NT2/D1 (cell line): ENCODE data around the gene SLIT3.

Experiments used
- DNase-seq: peaks from one replicate; pipeline ENCODE4 v3.0.0-alpha.2; 2011; ENCODE audit warnings: low read depth, low spot score
- H3K27me3 ChIP-seq: 2 replicates; pipeline ENCODE4 v1.6.0; 2011; ENCODE audit warnings: mild to moderate bottlenecking; ENCODE audit not compliant: insufficient read length, insufficient read depth
- H3K36me3 ChIP-seq: 2 replicates; pipeline ENCODE4 v1.6.1; 2011; ENCODE audit warnings: mild to moderate bottlenecking, low read length, mixed read lengths; ENCODE audit not compliant: insufficient read depth, insufficient read length
- H3K4me1 ChIP-seq: 2 replicates; pipeline ENCODE4 v1.5.1; 2011; ENCODE audit not compliant: insufficient read depth, insufficient read length
- H3K4me3 ChIP-seq: 2 replicates; pipeline ENCODE4 v1.5.1; 2011; ENCODE audit warnings: low read depth; ENCODE audit not compliant: insufficient read length
- H3K9ac ChIP-seq: 2 replicates; pipeline ENCODE4 v1.6.0; 2011; ENCODE audit warnings: low read depth; ENCODE audit not compliant: insufficient read length
- H3K9me3 ChIP-seq: 2 replicates; pipeline ENCODE4 v1.5.1; 2011; ENCODE audit warnings: mild to moderate bottlenecking, low read length; ENCODE audit not compliant: insufficient read depth
- SUZ12 ChIP-seq: IDR thresholded peaks from 2 replicates; pipeline ENCODE4 v1.6.1; 2011; ENCODE audit not compliant: insufficient read length, insufficient read depth; ENCODE audit errors: extremely low read depth
- YY1 ChIP-seq: IDR thresholded peaks from 2 replicates; pipeline ENCODE4 v1.6.1; 2011; ENCODE audit not compliant: insufficient read length, insufficient read depth
- ZNF274 ChIP-seq: IDR thresholded peaks from 2 replicates; pipeline ENCODE4 v1.6.1; 2011; ENCODE audit warnings: mild to moderate bottlenecking, low read depth, low read length

The SLIT3 gene

DNA sequence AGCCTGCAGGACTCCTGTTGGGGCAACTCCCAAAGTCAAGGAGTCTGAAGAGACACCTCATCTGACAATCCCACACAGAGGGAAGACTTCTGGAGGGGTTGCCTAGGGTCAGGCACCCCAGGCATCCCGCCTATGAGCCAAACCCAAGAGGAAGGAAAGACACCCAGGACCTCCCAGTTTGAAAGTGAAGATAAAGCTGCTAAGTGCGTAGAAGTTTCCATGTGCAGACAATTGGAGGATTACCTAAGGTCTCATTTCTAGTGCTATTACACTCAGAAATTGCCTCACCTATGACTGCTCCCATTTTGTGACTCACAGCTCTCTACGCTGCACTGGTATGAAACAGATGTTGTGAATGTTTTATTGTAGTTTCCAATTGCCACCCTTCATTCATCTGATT, 322.9 kb downstream of the SLIT3 start:
- no peak for TF ChIP-seq SUZ12
- TF ChIP-seq YY1 = no peak
- no peak for TF ChIP-seq ZNF274
- Histone ChIP-seq H3K9ac (no peak overlapping the region), H3K4me1 (no peaks in the 10 kb centered on the region), H3K27me3 (no peaks in the 10 kb centered on the region), H3K9me3 (no peaks in the 10 kb centered on the region), H3K4me3 (no peak overlapping the region), H3K36me3 (no peaks in the 10 kb centered on the region)
- no peak for DNase-seq

DNA sequence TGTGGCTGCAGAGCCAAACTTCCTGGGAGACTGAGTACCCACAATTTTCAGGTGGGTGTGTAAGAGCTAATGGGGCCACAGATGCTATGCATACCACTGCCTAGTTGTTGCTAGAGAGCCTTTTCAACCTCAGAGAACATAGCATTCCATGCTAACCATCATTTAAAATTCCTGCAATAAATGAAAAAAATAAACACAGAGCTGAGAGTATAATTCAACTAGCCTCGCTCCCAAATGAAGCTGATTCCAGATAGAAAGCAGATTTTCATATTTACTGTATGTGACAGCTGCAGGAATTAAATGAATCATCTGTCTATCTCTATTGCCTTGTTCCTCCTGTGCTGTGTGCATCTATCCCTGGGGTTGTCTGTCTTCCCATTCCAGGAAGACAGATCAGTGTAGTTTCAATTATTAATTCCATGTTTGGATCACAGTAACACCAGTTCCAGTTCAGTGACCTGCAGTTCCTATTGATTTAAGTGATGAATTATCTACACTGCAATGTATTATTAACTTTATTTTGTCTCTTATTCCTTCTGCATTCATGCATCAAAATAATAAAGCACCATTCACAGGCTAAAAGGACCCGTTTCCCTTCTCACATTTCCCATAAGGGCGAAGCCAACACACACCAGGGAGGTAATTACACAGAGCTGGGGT, 324.5 kb downstream of the SLIT3 start:
- TF ChIP-seq YY1 = no peak
- no peak for TF ChIP-seq ZNF274
- TF ChIP-seq SUZ12 = no peak
- DNase-seq = no peak
- Histone ChIP-seq H3K9me3 (no peaks in the 10 kb centered on the region), H3K27me3 (no peaks in the 10 kb centered on the region), H3K4me3 (no peak overlapping the region), H3K36me3 (no peaks in the 10 kb centered on the region), H3K4me1 (no peaks in the 10 kb centered on the region), H3K9ac (no peak overlapping the region)

DNA sequence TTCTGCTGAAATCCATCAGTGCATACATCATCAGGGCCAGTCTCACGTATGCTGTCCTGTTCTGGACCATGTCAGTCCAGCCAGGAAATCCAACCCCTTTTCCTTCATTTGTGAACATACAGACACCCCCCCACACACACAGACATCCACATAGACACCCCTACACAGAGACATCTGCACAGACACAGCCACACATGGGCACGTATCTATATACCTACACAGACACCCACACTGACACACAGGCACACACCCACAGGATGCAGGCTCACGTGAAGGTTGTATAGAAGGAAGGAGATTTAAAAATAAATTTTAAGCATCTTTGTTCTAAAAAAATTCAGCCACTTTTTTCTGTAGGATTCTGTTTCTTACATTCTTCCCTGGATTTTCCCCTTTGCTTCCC, 325.6 kb downstream of the SLIT3 start:
- Histone ChIP-seq H3K4me3 (no peak overlapping the region), H3K4me1 (no peaks in the 10 kb centered on the region), H3K9ac (no peak overlapping the region), H3K27me3 (no peaks in the 10 kb centered on the region), H3K9me3 (no peaks in the 10 kb centered on the region), H3K36me3 (no peaks in the 10 kb centered on the region)
- no peak for DNase-seq
- TF ChIP-seq SUZ12 (no peak), YY1 (no peak), ZNF274 (no peak)

DNA sequence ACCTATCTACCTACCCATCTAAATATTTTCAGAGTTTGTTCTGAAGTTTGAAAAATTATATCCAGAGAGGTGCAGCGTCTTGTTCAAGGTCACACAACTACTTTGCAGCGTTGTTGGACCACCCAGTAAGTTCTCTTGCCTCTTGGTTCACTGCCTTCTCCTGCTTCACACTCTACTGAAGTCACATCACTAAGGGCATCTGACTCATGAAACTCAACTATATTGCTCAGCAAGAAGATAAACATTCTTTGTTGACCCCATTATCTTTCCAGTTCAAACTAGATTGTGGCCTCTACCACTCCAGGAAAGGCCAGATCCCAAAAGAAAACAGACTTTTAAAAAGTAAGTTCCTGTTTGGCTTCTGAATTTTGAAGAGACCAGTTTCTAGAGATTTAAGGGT, 326.9 kb downstream of the SLIT3 start:
- H3K27me3 ChIP-seq = no peaks in the 10 kb centered on the region
- H3K9ac ChIP-seq = no peak overlapping the region
- H3K4me1 ChIP-seq = no peaks in the 10 kb centered on the region
- H3K4me3 ChIP-seq = no peak overlapping the region
- DNase-seq = no peak
- H3K36me3 ChIP-seq = no peaks in the 10 kb centered on the region
- TF ChIP-seq ZNF274 (no peak), YY1 (no peak), SUZ12 (no peak)
- H3K9me3 ChIP-seq = no peaks in the 10 kb centered on the region

DNA sequence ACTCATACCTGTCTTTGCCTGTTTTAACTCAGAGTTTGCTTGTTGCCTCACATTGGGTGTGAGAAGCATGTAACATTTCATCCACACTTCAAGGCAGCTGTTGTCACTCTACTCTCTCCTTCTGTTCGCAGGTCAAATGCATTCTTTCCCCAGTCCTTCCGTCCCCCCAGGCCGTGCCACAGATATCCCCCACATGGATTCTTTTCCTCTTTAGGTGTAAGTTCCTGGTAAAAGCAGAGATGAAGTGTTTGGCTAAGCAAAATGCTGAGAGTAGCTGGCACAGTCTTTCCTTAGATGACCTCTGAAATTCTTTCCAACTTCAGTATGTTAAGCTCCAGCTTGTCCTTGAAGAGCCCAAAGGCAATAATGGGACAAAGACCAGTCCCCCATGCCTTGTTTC, 328.2 kb downstream of the SLIT3 start:
- no peak overlapping the region for H3K4me3 ChIP-seq
- no peak for DNase-seq
- TF ChIP-seq ZNF274 = no peak
- TF ChIP-seq YY1 = no peak
- no peak for TF ChIP-seq SUZ12
- H3K27me3 ChIP-seq = no peaks in the 10 kb centered on the region
- H3K9ac ChIP-seq = no peak overlapping the region
- no peaks in the 10 kb centered on the region for H3K9me3 ChIP-seq
- H3K4me1 ChIP-seq = no peaks in the 10 kb centered on the region
- H3K36me3 ChIP-seq = no peaks in the 10 kb centered on the region

DNA sequence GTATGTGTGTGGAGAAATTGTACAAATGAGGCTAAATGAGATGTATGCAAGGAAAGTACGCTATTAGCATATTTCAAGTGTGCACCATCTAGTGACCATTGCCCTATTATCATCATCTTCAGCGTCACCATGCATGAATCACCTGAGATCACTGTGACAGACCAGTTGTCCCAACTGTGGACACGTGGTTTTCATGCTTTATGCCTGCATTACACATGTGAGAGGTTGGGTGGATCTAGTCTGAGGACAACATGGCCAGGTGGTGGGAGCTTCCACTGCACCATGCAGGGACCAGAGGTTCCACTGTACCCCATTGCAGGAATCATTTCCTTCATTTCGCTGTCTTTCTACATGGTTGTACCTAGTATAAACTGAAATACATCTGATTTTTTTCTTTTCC, 329.8 kb downstream of the SLIT3 start:
- no peak for DNase-seq
- Histone ChIP-seq H3K36me3 (no peaks in the 10 kb centered on the region), H3K9ac (no peak overlapping the region), H3K9me3 (no peaks in the 10 kb centered on the region), H3K4me3 (no peak overlapping the region), H3K27me3 (no peaks in the 10 kb centered on the region), H3K4me1 (no peaks in the 10 kb centered on the region)
- TF ChIP-seq YY1 = no peak

DNA sequence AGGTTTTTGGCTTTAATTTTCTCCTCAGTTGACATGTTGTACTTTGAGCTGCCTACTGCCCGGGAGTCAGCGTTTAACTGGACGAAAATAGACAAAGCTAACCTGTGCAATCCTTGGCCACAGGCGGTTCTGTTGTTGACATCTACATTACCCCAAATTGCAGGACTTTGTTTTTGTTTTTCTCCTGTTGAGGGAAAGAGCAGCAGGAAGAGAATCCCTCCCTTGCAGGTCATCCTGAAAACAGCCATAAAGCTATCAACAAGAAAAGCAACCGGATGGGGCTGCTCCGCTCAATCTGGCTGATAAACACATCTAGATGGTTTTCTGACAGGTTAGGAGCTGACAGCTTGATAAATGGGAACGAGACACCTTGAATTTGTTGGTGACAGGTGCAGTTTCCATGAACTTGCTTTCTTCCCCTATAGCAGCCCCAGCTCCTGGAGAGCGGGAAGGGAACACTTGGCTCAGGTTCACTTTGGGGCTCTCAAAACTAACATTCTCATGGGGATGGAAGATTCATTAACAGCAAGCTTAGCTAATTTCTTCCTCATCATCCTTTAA, 331.5 kb downstream of the SLIT3 start:
- Histone ChIP-seq H3K4me1 (no peaks in the 10 kb centered on the region), H3K4me3 (no peak overlapping the region), H3K9me3 (no peaks in the 10 kb centered on the region), H3K9ac (no peak overlapping the region), H3K36me3 (no peaks in the 10 kb centered on the region), H3K27me3 (no peaks in the 10 kb centered on the region)
- no peak for TF ChIP-seq SUZ12
- no peak for TF ChIP-seq ZNF274
- no peak for TF ChIP-seq YY1
- DNase-seq = no peak
